GM04503 (cell line): ENCODE data around the gene A3GALT2.

Source experiments
- DNase-seq: peaks from one replicate; pipeline ENCODE4 v3.0.0-alpha.2; 2012; ENCODE audit warnings: low read depth

Gene A3GALT2

GRCh38 chr1:33271666-33272505 lies 49.0 kb downstream of the A3GALT2 start:
- DNase-seq: no peak

GRCh38 chr1:33270808-33271465 lies 50.0 kb downstream of the A3GALT2 start:
- DNase-seq: no peak

- DNase-seq: no peak
These were observed 50.5 kb downstream of the A3GALT2 start for GRCh38 chr1:33270379-33270778.

GRCh38 chr1:33269621-33270020 lies 51.3 kb downstream of the A3GALT2 start:
- no peak for DNase-seq

GRCh38 chr1:33268927-33269610 lies 51.8 kb downstream of the A3GALT2 start:
- no peak for DNase-seq

GRCh38 chr1:33268457-33268856 lies 52.4 kb downstream of the A3GALT2 start:
- no peak for DNase-seq

GRCh38 chr1:33267468-33268205 lies 53.3 kb downstream of the A3GALT2 start:
- DNase-seq: no peak

GRCh38 chr1:33266766-33267165 lies 54.1 kb downstream of the A3GALT2 start:
- no peak for DNase-seq

GRCh38 chr1:33265780-33266605 lies 54.9 kb downstream of the A3GALT2 start:
- no peak for DNase-seq

- DNase-seq: no peak
These were observed 56.9 kb downstream of the A3GALT2 start for GRCh38 chr1:33263890-33264504.

- DNase-seq: no peak
These were observed 59.6 kb downstream of the A3GALT2 start for GRCh38 chr1:33261344-33261743.

- DNase-seq: no peak
These were observed 60.5 kb downstream of the A3GALT2 start for GRCh38 chr1:33260439-33260838.

GRCh38 chr1:33259879-33260278 lies 61.0 kb downstream of the A3GALT2 start:
- DNase-seq: no peak

- no peak for DNase-seq
These were observed 62.1 kb downstream of the A3GALT2 start for GRCh38 chr1:33258788-33259274.

GRCh38 chr1:33257772-33258712 lies 62.9 kb downstream of the A3GALT2 start:
- DNase-seq: no peak

GRCh38 chr1:33257207-33257771 lies 63.6 kb downstream of the A3GALT2 start:
- DNase-seq: no peak
